Prostate gland (tissue), 2 donors: ENCODE measurements around the gene RBM18.

ENCODE experiments used
- CTCF ChIP-seq, 4 experiments: fragments of 200-600 bp in 2 of 4; fragments of 450-650 bp in 2 of 4; sonication (generic) in 2 of 4; IDR thresholded peaks; 1 replicate in 3 of 4; 2 replicates in 1 of 4; pipeline ENCODE4 v1.5.1; 2016 to 2019; ENCODE audit warnings: antibody characterized with exemption in 4 of 4, mild to moderate bottlenecking in 2 of 4, moderate library complexity in 2 of 4
- POLR2A ChIP-seq: fragments of 450-650 bp; IDR thresholded peaks from one replicate; pipeline ENCODE4 v1.6.1; 2016; ENCODE audit warnings: antibody characterized with exemption, mild to moderate bottlenecking
- POLR2AphosphoS5 ChIP-seq: sonication (generic); formaldehyde crosslinking; IDR thresholded peaks from one replicate; pipeline ENCODE4 v1.6.1; 2017; ENCODE audit warnings: antibody characterized with exemption

- TF ChIP-seq POLR2AphosphoS5 (no peak), CTCF (IDR thresholded peaks at IDR 0.05) (no peak), POLR2A (no peak)
Measured at GRCh38 chr9:122307925-122308324, 43.3 kb upstream of the RBM18 start.
